Heart left ventricle (tissue), 16 donors: ENCODE results near the gene CEP70. TPM values are rescaled to one million over a fixed set of nuclear protein-coding genes. Genes with fewer than 3 reads are reported as not detected.
"Not testable (repeated sequence)": the region's sequence is repeated elsewhere in the genome, so short reads cannot be mapped to it uniquely, and the experiment has no call there.

Source experiments
- ATAC-seq, 4 donors: fragments of 200-7000 bp; cut with Tn5 transposase; one replicate each; pipeline ENCODE4 v1.9.1; 2020 to 2022; ENCODE audit warnings: moderate library complexity in 4 of 4, mild to moderate bottlenecking in 3 of 4, moderate number of reproducible peaks in 1 of 4
- DNase-seq, 5 donors: peaks; one replicate each; pipeline ENCODE4 v3.0.0-alpha.2; 2020
- H3K27ac ChIP-seq, 12 donors: fragments of 200-600 bp; sonication (generic) in 4 of 12; one replicate each; pipeline versions ENCODE4 v1.5.0 to v1.8.0; 2016 to 2022; ENCODE audit warnings: mild to moderate bottlenecking in 2 of 12
- H3K27me3 ChIP-seq, 9 donors: fragments of 200-600 bp; sonication (generic) in 2 of 9; one replicate each; pipeline versions ENCODE4 v1.5.1 to v1.8.0; 2016 to 2022; ENCODE audit warnings: mild to moderate bottlenecking in 3 of 9
- H3K36me3 ChIP-seq, 9 donors: fragments of 200-600 bp; sonication (generic) in 2 of 9; one replicate each; pipeline versions ENCODE4 v1.5.0 to v1.8.0; 2018 to 2022; ENCODE audit warnings: mild to moderate bottlenecking in 2 of 9
- H3K4me1 ChIP-seq, 12 donors: fragments of 200-600 bp; sonication (generic) in 4 of 12; one replicate each; pipeline versions ENCODE4 v1.5.0 to v1.8.0; 2016 to 2022; ENCODE audit warnings: mild to moderate bottlenecking in 3 of 12
- H3K4me3 ChIP-seq, 12 donors: fragments of 200-600 bp; sonication (generic) in 4 of 12; one replicate each; pipeline versions ENCODE4 v1.5.0 to v1.8.0; 2017 to 2022; ENCODE audit warnings: mild to moderate bottlenecking in 9 of 12, moderate library complexity in 4 of 12
- H3K9me3 ChIP-seq, 12 donors: fragments of 200-600 bp; sonication (generic) in 4 of 12; one replicate each; pipeline versions ENCODE4 v1.5.0 to v1.8.0; 2016 to 2022; ENCODE audit warnings: mild to moderate bottlenecking in 1 of 12
- POLR2A ChIP-seq, 2 donors: fragments of 450-650 bp; IDR thresholded peaks; one replicate each; pipeline ENCODE4 v1.6.1; 2017; ENCODE audit warnings: antibody characterized with exemption in 2 of 2, mild to moderate bottlenecking in 2 of 2, moderate library complexity in 2 of 2
- WGBS, 4 donors: extraction: QIAGEN DNeasy Blood & Tissue Kit in 2 of 4; methylation state at CpG; one replicate each; pipeline versions ENCODE4 v1.1.5 to v1.1.7; 2013 to 2018; 5-methylcytosine and 5-hydroxymethylcytosine counted together
- intact Hi-C, 10 donors: fragments of 100-400 bp; cut with DNase I; formaldehyde crosslinking; loops; one replicate each; pipeline versions ENCODE4 v1.11.1 to v1.14.2; 2022
- polyA plus RNA-seq, 2 donors: library from polyadenylated mRNA; stranded (reverse); fragments of 200-250 nt; gene quantifications; one replicate each; pipeline ENCODE4 v1.2.3, GENCODE V29; 2013
- total RNA-seq, 9 donors: library from RNA; depleted of rRNA in 2 of 9; stranded (reverse); fragments of >200 nt in 2 of 9; fragmentation: NEBNext Ultra II Directional in 3 of 9; extraction: Animal tissue kit (Norgen Biotek cat#: 25700) in 3 of 9; gene quantifications; one replicate each; pipeline versions ENCODE4 v1.1.0 to v1.2.4, GENCODE V29; 2016 to 2023
- TF ChIP-seq, protein P1 (sequence below), 12 donors: fragments of 200-600 bp; sonication (generic) in 4 of 12; IDR thresholded peaks; one replicate each; pipeline versions ENCODE4 v1.5.0 to v1.8.0; 2018 to 2022; ENCODE audit warnings: antibody characterized with exemption in 12 of 12, mild to moderate bottlenecking in 5 of 12
- donor health status: ischemic (EF 13 %, LVEDD 7.1; RV severe dilation, severe dysfunction).
- donor health status: healthy with polysubstance abuse.
- donor health status: DM: no; HTN: yes; CAD: no.
- donor health status: DM: no; HTN: no; CAD: no.
- donor health status: ischemic (EF 25% LVEDD 6.9; RV normal size, moderate dysfunction).
- donor health status: ischemic (EF 25% LVEDD 5.7; RV mildly dilated, moderate dysfunction).
- donor health status: healthy.
- donor health status: DM: yes; HTN: yes; CAD: no.
- donor health status: ischemic (EF 35%, LVEDD 5.7; RV mildly dilated, moderate dysfunction).
- donor health status: nonischemic (EF 11% LVEDD 7.7; RV severe dilation, severe dysfunction).
- donor health status: DM: yes; HTN: yes; CAD: no.
- donor health status: PGD.
- donor health status: ischemic (EF 29% LVEDD 5.4; RV normal size, mild dysfunction).
- donor health status: nonischemic (EF 23%, LVEDD 6.1; RV moderate dilation, normal function).

Gene CEP70
- total and polyA plus RNA-seq, 11 donors, result 10.1 to 29.8 (median 22.6) TPM

- peak in 3 of 5 donors; percentile 7 to 19 (median 16) for DNase-seq
- Histone ChIP-seq H3K4me3 (no peak overlapping the region), H3K27ac (no peak overlapping the region), H3K4me1 (peaks cover 0 to 9% (median 0%) of the 10 kb centered on the region in 12 donors), H3K27me3 (no peaks in the 10 kb centered on the region), H3K9me3 (no peaks in the 10 kb centered on the region), H3K36me3 (no peaks in the 10 kb centered on the region)
- ATAC-seq, result peak in 1 of 4 donors; percentile 16
- intact Hi-C loops, result no loop called here
- no peak for TF ChIP-seq POLR2A (IDR thresholded peaks at IDR 0.05)
- TF ChIP-seq, protein P1, sequence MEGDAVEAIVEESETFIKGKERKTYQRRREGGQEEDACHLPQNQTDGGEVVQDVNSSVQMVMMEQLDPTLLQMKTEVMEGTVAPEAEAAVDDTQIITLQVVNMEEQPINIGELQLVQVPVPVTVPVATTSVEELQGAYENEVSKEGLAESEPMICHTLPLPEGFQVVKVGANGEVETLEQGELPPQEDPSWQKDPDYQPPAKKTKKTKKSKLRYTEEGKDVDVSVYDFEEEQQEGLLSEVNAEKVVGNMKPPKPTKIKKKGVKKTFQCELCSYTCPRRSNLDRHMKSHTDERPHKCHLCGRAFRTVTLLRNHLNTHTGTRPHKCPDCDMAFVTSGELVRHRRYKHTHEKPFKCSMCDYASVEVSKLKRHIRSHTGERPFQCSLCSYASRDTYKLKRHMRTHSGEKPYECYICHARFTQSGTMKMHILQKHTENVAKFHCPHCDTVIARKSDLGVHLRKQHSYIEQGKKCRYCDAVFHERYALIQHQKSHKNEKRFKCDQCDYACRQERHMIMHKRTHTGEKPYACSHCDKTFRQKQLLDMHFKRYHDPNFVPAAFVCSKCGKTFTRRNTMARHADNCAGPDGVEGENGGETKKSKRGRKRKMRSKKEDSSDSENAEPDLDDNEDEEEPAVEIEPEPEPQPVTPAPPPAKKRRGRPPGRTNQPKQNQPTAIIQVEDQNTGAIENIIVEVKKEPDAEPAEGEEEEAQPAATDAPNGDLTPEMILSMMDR (IDR thresholded peaks at IDR 0.05), result no peak
- WGBS, 4 donors, result 60 to 76% (median 68%) methylated on average over 11 to 13 of the region's 13 CpGs
Observed at GRCh38 chr3:138455801-138456716, 138.0 kb downstream of the CEP70 start.

DNA sequence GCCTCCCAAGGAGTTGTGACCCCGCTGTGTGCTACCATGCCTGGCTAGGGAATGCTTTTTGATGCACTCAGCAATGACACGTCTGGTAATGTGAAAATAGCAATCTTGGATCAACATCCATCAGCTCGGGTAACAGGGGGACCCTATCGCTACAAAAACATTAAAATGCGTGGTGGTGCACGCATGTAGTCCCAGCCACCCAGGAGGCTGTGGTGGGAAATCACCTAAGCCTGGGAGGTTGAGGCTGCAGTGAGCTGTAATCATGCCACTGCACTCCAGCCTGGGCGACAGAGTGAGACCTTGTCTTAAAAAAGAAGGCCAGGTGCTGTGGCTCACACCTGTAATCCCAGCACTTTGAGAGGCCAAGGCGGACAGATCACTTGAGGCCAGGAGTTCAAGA, 140.1 kb downstream of the CEP70 start:
- DNase-seq, result peak in 1 of 5 donors; percentile 1
- H3K36me3 ChIP-seq, ATAC-seq, H3K9me3 ChIP-seq, H3K27me3 ChIP-seq, H3K27ac ChIP-seq, intact Hi-C loops, H3K4me3 ChIP-seq, H3K4me1 ChIP-seq: not testable (repeated sequence)
- WGBS, 4 donors, result 80 to 86% (median 82%) methylated on average over 8 of the region's 8 CpGs

GRCh38 chr3:138452436-138452835, 141.6 kb downstream of the CEP70 start:
- no peaks in the 10 kb centered on the region for H3K4me1 ChIP-seq
- no peaks in the 10 kb centered on the region for H3K36me3 ChIP-seq
- intact Hi-C loops, result no loop called here
- DNase-seq (peak in 1 of 5 donors; percentile 1), ATAC-seq (no peak)
- no peak overlapping the region for H3K27ac ChIP-seq
- H3K9me3 ChIP-seq, result no peaks in the 10 kb centered on the region
- TF ChIP-seq, protein P1 (IDR thresholded peaks at IDR 0.05), result no peak
- no peak for TF ChIP-seq POLR2A (IDR thresholded peaks at IDR 0.05)
- 56 to 66% (median 61%) methylated on average over 6 of the region's 6 CpGs for WGBS, 4 donors
- H3K4me3 ChIP-seq, result no peak overlapping the region
- H3K27me3 ChIP-seq, result no peaks in the 10 kb centered on the region

GRCh38 chr3:138451595-138452162, 142.4 kb downstream of the CEP70 start:
- Histone ChIP-seq H3K4me3 (no peak overlapping the region), H3K27ac (no peak overlapping the region), H3K36me3 (no peaks in the 10 kb centered on the region), H3K9me3 (no peaks in the 10 kb centered on the region), H3K4me1 (no peaks in the 10 kb centered on the region), H3K27me3 (no peaks in the 10 kb centered on the region)
- ATAC-seq (no peak), DNase-seq (peak in 1 of 5 donors; percentile 18)
- intact Hi-C loops, result no loop called here
- 79 to 87% (median 82%) methylated on average over 41 to 43 of the region's 43 CpGs for WGBS, 4 donors
- TF ChIP-seq POLR2A (IDR thresholded peaks at IDR 0.05), result no peak
- TF ChIP-seq, protein P1 (IDR thresholded peaks at IDR 0.05), result no peak
